HL-60/S4 treated with phorbol 12-myristate 13-acetate at 8.2 ng/mL for 4 days and 3 days (cell line): ENCODE results near the gene LCN10.
"Not testable (repeated sequence)": the region's sequence is repeated elsewhere in the genome, so short reads cannot be mapped to it uniquely, and the experiment has no call there.

Source experiments
- in situ Hi-C: fragments of 300-500 bp; cut with MboI; formaldehyde crosslinking; loops from 2 replicates; pipeline ENCODE4 v1.15.0; 2022; ENCODE audit warnings: low sequenced_read_pairs

LCN10 gene

GRCh38 chr9:136721339-136722092 lies 21.2 kb downstream of the LCN10 start:
- in situ Hi-C loops: no loop called here

- in situ Hi-C loops: no loop called here
Observed at GRCh38 chr9:136720898-136721338, 21.8 kb downstream of the LCN10 start.

GRCh38 chr9:136720251-136720897 lies 22.4 kb downstream of the LCN10 start:
- in situ Hi-C loops: no loop called here

GRCh38 chr9:136719195-136719880 lies 23.4 kb downstream of the LCN10 start:
- in situ Hi-C loops: no loop called here

DNA sequence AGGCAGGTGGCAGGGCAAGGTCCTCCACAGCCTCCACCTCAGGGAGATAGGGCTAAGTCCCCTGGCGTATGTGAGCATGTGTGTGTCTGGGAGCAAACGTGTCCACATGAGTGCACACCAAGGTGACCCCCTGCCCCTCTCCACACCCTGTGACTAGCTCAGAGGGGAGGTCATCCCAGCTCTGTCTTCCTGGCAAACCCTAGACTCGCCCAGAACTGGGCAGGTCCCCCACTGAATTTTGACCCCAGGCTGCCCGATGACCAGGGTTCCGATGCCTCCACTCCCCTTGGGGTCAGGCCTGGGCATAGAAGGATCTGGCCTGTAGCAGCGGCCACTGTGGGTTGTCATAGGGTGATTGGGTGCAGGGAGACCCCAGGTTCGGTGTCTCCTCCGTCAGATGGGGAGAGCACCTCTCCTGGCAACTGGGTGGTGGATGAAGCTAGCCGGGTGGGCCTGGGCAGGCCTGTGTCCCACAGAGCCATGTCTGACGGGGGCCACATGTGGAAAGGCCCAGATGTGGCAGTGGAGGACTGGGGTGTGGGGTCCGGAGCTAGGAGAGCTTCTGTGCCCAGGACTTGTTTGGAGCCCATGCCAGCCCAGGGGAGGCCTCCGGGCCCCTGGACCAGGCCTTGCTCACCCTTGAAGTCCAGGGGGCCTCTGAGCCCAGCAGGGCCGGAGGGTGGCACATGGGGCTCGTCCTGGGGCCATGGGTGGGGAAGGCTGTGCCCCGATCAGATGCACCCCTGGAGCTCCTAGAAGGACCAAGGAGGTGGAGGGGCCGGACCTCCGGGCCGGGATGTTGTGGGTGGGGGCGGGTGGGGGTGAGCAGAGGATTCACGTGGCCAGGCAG lies 24.2 kb downstream of the LCN10 start:
- in situ Hi-C loops: no loop called here

GRCh38 chr9:136717399-136717798 lies 25.3 kb downstream of the LCN10 start:
- in situ Hi-C loops: no loop called here

GRCh38 chr9:136714893-136715274 lies 27.9 kb downstream of the LCN10 start:
- in situ Hi-C loops: no loop called here

- in situ Hi-C loops: no loop called here
Observed at GRCh38 chr9:136714096-136714892, 28.4 kb downstream of the LCN10 start.

DNA sequence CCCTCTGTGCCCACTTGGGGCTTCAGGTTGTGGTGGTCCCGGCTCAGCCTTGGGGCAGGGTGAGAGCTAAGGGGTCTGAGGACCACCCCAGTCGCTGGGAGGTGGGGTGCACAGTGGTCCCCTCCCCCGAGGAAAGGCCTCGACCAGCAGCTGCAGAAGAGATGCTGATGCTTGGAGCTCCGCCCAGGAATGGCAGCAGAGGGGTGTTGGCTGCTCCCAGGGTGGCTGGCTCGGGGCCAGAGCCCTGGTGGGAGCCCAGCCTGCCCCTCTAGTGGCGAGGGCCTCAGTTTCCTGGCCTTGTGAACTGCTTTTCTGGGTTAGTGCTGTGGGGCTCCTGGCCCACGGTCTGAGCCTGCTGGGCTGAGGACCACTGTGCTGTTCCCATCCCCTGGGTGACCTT lies 29.2 kb downstream of the LCN10 start:
- in situ Hi-C loops: no loop called here

GRCh38 chr9:136712690-136713544 lies 29.8 kb downstream of the LCN10 start:
- in situ Hi-C loops: no loop called here

- in situ Hi-C loops: no loop called here
Observed at GRCh38 chr9:136711751-136712689, 30.7 kb downstream of the LCN10 start, which contains the start of gene DIPK1B. TSS of gene DIPK1B (plus strand) at chr9:136712572. CDS start at chr9:136712666, 94 bp downstream.

DNA sequence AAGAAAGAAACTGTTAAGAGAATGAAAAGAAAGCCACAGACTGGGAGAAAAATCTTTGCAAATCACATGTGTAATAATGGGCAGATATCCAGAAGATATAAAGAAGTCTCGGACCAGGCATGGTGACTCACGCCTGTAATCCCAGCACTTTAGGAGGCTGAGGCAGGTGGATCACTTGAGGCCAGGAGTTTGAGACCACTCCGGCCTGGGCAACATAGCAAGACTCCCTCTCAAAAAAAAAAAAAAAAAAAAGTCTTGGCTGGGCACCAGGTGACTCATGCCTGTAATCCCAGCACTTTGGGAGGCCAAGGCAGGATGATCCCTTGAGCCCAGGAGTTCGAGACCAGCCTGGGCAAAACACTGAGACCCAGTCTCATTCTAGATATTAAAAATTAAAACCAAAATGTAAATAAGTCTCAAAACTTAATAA lies 31.5 kb downstream of the LCN10 start:
- in situ Hi-C loops: not testable (repeated sequence)

DNA sequence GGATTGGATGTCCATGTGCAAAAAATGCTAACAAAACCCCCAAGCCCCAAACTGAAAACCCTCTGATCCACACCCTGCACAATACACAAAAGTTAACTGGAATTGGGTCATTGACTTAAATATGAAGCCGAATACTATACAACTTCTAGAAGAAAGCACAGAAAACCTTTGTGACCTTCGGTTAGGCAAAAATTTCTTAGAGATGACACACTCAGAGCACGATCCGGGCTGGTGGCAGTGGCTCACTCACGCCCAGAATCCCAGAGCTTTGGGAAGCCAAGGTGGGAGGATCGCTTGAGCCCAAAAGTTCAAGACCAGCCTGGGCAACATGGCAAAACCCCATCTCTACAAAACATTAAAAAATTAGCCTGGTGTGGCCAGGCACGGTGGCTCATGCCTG lies 32.2 kb downstream of the LCN10 start:
- in situ Hi-C loops: no loop called here

GRCh38 chr9:136709454-136710109 lies 33.2 kb downstream of the LCN10 start:
- in situ Hi-C loops: no loop called here

DNA sequence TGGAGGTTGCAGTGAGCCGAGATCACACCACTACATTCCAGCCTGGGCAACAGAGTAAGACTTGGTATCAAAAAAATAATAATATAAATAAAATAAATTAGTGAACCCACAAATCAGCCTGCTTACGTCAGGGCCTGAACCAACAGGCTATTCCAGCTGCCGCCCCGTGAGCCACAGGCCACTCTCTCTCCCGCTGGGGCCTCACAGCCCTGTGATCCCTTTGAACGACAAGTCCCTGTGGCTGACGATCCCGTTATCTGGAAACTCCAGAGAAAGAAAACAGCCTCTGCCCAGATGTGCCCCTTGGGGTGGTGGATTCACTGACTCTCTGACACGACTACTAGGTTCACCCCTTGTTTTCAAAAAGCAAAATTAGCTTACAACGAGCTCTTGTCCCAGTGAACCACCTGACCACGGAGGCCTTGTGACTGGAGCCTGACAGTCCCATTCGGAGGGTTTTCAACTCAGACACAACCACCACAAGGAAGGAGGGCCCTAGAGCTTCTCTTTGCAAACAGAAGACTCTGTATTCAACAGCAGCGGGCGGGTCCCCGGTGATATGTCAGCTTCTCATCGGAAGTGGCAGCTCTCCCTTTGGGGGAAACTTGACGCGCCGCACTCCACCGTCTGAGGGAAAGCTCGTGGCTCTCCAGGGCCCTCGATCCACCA lies 34.8 kb downstream of the LCN10 start:
- in situ Hi-C loops: no loop called here

DNA sequence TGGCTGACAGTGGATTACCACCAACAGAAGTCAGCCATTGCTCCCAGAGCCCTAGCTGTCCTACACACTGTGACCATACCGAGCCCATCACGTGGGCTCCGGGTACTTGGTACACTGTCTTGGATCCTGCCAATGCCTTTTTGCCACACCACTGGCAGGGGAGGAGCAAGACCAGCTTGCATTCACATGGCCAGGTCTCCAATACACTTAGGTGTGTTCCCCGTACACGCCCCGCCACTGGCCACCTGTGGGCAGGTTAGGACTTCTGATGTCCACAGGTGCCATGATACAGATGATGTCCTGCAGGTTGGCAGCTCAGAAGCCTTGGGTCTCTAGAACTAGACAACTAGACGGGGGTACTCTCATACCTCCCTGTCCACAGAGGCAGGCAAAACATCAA lies 35.7 kb downstream of the LCN10 start:
- in situ Hi-C loops: no loop called here

- in situ Hi-C loops: no loop called here
Observed at GRCh38 chr9:136705564-136705963, 37.2 kb downstream of the LCN10 start.
